A549 treated with Mapracorat at 1 μM for 4 hours (cell line): ENCODE data around the gene FBLN2. TPM values are rescaled to one million over a fixed set of nuclear protein-coding genes. Genes with fewer than 3 reads are reported as not detected.

Experiments used
- total RNA-seq: library from RNA; stranded (reverse); fragments of 200-300 nt; extraction: Qiagen RNA extraction; gene quantifications from 5 replicates; pipeline ENCODE4 v1.2.3, GENCODE V29; 2022

The FBLN2 gene
- total RNA-seq: 1.6 to 3.5 TPM (median 2.1 TPM) in 5 replicates

DNA sequence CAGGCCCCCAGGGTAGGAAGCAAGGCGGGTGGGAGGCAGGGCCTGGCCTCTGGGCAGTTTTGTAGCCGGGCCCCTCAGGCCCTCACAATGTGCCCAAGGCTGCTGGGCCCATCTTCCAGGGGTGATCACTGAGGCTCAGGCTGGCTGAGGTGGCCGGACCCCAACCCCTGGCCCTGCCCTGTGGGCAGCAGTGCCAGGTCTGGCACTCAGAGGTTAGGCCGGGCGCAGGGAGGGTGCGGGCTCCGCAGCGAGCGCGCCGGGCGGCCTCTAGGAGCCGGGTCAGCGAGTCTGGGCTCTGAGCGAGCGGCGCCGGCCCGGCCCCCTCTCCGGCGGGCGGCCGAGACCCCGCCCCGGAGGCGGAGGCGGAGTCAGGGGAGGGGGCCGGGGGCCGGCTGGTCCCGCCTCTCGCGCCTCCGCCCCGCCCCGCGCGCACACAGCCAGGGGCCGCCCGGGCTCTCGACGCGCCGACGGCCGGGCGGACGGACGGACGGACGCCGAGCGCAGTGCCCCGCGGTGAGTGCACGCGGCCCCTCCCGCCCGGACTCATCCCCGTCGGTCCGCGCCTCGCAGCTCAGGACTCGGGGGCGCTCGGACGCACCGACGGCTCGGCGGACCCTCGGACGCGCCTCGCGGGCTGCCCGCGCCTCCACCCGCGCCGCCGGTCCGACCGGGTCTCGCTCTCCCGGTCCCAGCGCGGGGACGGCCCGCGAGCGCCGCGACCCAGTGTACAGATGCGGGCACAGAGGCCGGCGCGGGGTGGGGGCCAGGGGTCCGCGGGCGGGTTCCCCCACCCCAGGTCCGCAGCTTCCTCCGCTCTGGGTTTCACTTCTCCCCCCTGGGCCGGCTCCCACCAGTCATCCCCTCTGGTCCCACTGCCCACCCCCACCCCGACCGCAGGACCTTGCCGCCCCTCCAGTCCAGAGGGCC, at the start of gene FBLN2:
Gene FBLN2, plus strand, starts transcription at position 430 of the 927 bp plus-strand sequence. CDS start 21,231 bp downstream, outside the sequence.

Other genes starting within 250 kb of the FBLN2 start
- 28.6 to 44.1 TPM (median 40.4 TPM) in 5 replicates for gene NUP210, start 128.8 kb upstream of the FBLN2 start, total RNA-seq
- 6.5 to 9.1 TPM (median 8.4 TPM) in 5 replicates for gene HDAC11, start 68.8 kb upstream of the FBLN2 start, total RNA-seq